SU-DHL-6 (cell line): ENCODE results near the gene BCL10.

ENCODE experiments used
- EZH2phosphoT487 ChIP-seq: fragments of 200-600 bp; sonication (generic), shearing (Covaris generic); conservative IDR thresholded peaks from 2 replicates; pipeline ENCODE4 v1.6.1; 2018; ENCODE audit warnings: mild to moderate bottlenecking, antibody characterized with exemption, low read length, moderate library complexity, mixed read lengths
- TF ChIP-seq, protein P1 (sequence below): fragments of 200-600 bp; sonication (generic); IDR thresholded peaks from one replicate; pipeline ENCODE4 v1.5.1; 2017; ENCODE audit warnings: antibody characterized with exemption, mild to moderate bottlenecking, low read length, moderate library complexity; ENCODE audit not compliant: insufficient read depth, poor library complexity, severe bottlenecking

DNA sequence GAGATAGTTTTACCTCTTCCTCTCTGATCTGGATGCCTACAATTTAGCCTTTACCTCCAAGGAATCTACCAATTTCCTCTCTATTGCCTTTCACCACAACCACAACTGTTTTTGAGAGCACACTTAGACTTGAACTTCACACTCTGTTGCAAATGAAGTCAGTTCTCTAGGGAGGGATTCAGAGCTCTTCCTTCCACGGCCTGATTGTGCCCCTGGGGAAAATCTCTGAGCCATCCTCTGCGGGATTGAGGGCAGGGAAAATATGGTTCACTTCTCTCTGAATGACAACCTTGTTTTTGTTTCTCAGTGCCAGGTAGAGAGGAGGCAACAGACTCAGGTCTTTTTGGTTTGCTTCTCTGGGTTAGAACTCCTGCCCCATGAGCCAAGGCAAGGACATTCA lies 35.4 kb upstream of the BCL10 start:
- TF ChIP-seq, protein P1, sequence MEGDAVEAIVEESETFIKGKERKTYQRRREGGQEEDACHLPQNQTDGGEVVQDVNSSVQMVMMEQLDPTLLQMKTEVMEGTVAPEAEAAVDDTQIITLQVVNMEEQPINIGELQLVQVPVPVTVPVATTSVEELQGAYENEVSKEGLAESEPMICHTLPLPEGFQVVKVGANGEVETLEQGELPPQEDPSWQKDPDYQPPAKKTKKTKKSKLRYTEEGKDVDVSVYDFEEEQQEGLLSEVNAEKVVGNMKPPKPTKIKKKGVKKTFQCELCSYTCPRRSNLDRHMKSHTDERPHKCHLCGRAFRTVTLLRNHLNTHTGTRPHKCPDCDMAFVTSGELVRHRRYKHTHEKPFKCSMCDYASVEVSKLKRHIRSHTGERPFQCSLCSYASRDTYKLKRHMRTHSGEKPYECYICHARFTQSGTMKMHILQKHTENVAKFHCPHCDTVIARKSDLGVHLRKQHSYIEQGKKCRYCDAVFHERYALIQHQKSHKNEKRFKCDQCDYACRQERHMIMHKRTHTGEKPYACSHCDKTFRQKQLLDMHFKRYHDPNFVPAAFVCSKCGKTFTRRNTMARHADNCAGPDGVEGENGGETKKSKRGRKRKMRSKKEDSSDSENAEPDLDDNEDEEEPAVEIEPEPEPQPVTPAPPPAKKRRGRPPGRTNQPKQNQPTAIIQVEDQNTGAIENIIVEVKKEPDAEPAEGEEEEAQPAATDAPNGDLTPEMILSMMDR = no peak
- TF ChIP-seq EZH2phosphoT487 = no peak
